Amniotic epithelial cell (primary cell): ENCODE measurements around the gene CPA3.

Experiments used
- DNase-seq: peaks from one replicate; pipeline ENCODE4 v3.0.0-alpha.2; 2010; ENCODE audit warnings: low read depth

CPA3 gene

DNA sequence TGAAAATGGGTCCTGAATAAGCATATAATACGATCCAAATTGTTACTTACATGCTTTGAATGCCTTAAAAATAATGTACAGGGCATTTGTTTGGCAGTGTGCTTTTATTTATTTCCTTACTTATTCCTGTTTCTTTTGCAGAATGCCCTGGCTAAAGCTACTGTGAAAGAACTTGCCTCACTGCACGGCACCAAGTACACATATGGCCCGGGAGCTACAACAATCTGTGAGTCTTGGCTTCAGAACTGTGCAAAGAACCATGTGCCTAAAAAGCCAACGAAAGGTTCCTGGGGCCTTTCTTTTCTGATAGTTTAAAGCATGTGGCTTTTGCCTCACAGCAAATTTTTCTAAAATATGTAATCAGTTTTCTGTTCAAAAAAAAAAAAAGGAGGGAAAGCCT lies 7.8 kb upstream of the CPA3 start:
- DNase-seq = no peak

DNA sequence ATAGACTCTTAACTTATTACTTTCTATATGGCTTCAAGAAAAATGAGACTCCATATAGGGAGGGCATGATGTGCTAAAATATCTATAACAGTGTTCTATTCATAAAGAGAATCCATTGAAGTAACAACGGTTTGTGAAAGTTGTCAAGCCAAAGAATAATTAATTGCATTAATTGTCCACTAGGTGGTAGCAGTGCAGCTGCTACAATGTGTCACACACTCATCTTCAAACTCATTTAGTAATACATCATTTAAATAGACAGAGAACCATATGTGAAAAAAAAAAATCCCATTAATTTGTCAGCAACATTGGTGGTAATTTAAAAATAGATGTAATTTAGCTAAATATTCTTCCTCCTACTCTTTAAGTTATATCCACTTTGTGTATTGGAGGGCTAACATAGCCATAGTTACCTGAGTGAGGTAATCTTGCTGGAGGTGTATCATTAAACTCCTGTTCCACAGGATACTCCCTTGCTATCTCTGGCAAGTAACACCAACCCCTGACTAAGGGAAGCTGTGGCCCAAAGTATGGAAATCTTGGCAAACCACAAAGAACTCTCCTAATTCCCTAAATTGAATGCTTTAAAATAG lies 3.7 kb upstream of the CPA3 start:
- DNase-seq = peak; percentile 49

DNA sequence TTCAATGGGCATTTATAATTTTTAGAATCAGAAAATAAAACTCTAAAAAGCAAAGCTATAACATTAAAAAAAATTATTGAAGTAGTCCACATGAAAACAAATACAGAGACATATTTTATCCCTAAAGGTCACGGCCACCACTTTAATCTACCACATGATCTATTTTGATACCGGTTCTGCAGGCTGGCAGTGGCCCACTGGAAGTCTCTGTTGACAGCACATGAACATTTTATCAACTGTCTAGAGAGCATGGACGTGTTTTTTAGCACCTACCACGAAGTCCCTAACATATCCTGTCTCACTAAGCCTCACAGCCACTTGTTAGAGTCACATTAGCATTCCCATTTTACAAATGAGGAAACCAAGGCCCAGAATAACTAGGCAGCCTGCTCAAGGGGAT lies 1.8 kb upstream of the CPA3 start:
- DNase-seq = no peak

DNA sequence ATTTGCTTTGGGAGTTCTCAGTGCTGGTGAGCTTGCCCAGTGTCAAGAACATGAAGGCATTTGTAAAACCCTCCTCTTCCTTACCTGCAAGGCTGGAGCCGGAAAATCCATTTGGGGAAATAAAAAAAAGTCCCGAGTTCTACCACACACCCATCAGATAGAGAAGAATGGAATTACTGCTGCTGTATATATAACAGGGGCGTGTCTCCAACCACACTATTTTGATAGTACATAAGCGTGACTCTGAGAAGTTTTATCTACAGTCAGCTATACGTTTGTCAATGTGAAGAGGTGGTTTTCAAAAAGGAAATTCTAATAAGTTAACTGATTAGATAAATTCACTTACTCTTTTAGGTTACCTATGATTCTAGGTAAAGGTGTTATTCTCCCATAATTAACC lies 1.3 kb upstream of the CPA3 start:
- no peak for DNase-seq

DNA sequence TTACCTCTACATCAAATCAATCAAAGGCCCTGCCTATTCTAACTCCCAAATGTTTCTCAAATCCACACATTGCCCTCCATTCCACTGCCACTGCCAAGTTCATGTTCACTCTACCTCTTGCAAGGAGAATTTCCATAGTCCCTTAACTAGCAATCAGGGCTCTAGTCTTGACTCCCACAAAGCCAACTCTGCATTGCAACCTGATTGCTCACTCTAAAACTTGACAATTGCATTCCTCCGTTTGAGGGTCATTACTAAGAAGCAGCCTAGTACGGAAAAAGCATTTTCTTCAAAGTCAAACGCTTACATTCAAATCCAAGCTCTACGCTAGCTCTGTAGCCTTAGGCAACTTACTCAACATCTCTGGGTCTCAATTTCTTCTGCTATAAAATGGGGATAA lies 1.2 kb downstream of the CPA3 start:
- DNase-seq = peak; percentile 84

DNA sequence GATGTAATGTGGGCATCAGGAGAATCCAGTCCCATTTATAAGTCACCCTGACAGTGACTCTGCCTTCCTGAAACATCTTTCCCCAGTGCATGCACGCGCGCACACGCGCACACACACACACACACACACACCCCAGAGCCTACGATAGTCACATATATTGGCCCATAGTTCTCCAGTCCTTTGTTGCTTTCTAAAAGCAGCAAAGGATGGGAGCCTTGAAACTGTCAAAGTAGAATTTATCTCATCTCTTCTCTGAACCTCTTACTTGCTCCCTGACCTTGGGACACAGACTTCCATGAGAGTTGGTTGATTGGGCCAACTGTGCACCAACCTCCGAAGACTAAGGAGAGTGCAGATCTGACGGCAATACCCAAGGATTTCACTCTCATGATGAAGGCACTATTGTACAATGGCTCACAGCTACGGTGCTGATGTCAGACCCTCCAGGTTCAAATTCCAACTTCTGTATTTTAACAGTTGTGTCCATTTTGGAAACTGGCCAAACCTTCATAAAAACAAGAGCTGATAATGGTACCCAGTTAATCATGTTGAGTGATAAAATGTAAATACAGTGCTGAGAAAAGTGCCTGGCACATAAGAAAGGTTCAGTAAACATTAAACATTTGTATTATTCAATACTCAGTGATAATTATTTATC lies 8.3 kb downstream of the CPA3 start:
- peak; percentile 11 for DNase-seq

DNA sequence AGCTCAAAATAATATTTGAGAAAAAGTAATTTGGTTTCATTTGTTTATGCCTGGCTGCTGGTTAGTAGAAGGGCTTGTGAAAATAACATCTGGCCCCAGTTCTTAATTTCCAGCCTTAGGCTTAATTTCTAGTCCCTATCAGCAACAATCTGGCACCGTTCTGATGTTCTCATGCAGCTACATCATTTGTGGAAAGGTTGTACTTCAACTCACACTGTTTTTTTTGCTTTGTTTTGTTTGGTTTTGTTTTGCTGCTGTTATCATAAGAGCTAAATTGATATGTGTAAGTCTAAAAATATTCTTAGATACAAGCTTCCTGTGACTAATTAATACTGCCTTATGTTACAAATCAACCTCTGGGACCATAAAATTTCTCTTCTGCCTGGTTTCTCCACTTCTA lies 8.9 kb downstream of the CPA3 start:
- DNase-seq = no peak

DNA sequence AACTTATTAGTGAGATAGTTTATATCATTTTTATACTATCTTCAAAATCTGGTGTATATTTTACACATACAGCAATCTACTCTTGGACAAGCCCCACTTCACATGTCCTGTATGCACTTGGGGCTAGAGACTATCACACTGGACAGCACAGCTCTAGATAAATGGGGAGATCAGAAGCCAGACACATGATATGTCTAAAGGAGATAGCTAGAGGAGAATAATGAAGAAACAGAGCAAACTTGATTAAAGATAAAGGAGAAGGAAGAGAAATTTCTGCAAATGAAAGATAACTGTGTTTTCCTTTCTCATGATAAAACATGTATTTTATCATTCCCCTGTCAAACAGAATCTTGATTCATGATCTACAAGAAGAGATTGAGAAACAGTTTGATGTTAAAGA lies 13.0 kb downstream of the CPA3 start:
- peak; percentile 44 for DNase-seq

DNA sequence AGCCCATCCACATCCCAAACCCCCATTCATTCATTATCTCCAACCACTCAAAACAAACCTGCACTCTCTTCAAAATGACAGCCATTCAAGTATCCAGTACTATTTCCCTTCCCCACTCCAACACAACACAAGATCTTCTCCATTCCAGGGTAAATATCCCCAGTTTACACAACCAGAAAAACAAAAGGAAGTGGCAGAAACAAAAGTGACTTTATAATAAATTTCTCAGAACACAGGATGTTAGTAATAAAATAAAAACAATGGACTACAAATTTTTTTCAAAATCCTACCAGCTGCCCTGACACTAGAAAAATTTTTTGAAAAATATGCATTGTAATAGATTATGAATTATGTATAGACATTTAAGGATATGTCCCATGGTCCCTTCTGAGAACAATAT lies 14.2 kb downstream of the CPA3 start:
- DNase-seq = no peak

DNA sequence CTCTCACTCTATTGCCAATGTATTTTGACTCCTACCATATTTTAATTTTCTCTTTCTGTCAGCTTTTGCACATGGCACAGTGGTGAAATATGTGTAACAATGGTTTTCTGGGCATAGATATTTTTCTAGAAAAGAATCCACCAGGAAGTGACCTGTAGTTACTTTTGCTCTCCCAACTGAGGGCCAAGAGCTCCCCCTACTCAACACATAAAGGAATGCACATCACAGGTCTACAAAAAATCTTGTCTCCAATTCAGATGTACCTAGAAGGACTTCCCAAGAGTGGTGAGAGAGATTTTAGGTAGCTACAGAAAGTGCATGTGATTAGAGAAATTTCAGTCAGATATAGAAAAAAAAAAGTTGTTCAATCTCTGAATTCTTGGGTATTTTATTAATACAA lies 15.6 kb downstream of the CPA3 start:
- peak; percentile 12 for DNase-seq

DNA sequence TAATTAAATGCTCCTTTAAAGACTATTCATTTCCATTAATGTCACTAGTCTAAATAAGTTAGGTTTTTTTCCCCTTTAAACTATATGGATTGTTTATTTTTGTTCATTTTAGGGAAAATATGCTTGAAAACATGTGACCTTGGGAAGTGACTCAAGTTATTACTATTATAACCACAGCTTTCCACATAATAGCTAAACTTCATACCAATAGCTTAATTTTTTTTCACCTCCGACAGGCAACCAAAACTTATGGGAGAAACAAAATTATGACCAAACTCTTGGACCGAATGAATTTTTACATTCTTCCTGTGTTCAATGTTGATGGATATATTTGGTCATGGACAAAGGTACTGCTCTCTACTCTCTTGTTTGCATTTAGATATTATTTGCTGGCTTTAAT lies 16.2 kb downstream of the CPA3 start:
- DNase-seq = peak; percentile 42

DNA sequence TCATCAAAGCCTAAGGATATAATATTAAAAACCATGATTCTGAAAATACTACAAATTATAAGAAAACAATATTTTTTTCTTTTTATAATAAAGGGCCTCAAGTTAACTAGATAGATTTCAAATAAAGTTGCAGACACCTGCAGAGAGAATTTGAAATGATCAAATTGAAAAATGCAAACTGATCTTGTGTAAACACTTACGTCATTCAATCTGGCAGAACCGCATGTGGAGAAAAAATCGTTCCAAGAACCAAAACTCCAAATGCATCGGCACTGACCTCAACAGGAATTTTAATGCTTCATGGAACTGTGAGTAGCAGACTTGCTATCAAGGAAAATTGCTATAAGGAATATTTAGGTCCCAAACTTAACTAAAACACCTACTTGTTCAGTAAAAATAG lies 17.2 kb downstream of the CPA3 start:
- peak; percentile 49 for DNase-seq

DNA sequence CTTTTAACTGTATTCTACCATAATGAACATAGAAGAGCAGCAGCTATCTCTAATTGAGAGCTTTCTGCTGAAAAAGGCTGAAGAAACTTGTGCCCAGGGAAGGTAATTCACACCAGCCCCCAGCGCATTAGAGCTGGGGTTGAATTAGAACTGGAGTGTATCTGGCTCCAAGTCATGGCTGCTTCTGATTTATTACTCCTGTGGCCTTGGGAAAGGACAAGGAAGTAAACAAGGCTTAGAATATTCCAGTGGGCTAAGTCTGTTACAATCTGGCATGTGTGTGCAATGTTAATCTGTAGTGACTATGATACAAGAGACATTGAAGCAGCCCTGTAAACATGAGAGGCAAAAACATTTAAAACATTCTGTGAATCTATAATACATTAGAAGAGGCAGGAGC lies 18.1 kb downstream of the CPA3 start:
- peak; percentile 64 for DNase-seq

DNA sequence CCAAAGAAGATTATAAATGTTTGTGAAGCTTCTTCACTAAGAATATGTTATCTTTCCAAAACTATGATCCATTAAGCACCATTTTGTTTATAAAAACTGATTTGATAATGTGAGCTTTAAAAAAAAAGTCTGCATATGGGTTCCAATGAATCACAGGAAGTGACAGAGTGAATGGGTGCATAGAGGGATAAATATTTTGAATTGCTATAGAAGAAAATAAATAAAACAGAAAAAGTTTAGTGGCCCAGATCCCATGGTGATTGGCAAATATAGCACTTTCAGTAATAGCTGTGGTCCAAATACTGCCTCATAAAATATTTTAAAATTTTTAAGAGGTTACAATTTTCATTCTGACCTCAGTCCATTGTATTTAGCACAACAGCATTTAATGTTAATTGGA lies 19.2 kb downstream of the CPA3 start:
- DNase-seq = no peak

DNA sequence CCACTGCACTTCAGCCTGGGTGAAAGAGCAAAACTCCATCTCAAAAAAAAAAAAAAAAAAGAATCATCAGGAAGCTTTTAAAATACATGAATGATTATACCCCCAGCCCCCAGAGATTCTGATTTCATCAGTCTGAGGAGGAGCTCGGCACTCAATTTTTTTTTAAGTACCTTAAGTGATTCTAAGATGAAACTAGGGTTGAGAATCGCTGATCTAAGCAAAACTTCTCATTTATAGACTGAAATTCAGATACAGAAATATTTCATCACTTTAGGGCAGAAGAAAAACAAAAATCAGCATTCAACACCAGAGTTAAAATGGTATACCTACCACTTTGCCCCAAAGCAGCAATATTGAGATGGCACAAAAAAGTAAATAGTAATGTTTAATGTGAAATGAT lies 24.7 kb downstream of the CPA3 start:
- DNase-seq = no peak

DNA sequence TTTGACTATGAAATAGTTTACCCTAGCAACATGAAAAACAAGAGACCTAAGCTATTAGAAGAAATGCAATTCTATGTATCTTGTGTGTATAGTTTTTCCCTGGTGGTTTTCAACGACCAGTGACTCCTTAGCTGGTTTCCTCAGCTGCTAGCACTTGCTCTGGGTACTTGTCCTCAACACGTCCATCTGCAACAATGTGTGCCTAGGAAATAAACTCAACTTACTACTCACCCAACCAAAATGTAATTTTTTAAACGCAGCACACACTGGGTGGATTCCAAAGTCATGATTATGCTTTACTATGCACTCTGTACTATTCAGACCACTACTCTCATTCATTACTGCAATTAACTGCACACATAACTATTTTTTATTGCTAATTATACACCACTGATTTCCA lies 31.0 kb downstream of the CPA3 start:
- DNase-seq = no peak

DNA sequence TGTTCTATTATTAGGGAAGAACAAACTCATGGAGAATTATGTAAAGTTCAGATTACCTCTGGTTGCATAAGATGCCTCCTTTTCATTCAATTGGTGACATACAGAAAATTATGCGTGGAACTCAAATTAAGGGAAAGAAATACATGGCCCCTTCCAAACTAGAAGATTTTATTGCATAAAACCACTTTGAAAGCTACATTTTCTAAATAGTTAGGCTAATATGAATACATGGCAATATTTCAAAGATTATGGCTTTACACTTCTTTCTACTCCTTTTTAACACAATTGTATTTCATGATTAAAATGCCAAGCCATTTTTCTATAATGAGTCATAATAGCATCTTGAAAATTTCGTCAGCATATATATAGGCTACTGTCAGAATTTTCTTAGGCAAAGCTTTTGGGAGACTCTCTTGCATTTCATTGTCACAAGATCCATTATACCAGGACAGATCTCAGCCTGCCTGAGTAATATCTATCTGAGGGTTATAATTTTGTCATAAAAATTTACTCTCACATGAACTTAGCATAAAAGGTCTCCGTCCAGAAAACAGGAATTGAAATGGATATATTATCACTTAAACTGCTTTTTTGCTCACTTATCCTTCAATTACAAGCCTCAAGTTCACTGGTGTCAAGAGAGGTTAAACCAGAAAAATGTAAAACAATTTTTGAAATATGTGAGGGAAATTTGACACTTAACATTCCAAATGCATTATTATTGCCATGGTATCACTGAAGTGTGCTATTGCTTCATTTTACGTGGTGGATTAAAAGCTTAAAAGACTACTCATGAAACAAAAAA lies 37.1 kb downstream of the CPA3 start:
- peak; percentile 69 for DNase-seq

DNA sequence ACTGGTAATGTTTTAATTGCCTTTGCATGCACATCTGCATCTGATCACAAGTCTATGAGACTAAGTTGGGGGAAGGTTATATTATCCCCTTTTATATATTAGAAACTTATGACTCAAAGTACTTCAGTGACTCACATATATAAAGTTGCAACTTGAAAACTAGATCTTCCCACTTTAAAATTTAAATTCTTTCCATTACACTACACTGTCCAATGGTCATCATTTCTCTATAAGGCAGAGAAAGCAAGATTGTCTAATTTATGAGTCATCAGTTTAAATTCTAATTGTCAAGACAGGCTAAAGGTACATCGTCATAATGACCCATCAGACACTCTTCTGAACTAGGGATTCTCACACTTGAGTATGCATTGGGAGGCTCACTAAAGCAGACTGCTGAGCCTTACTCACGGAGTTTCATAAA lies 37.9 kb downstream of the CPA3 start:
- DNase-seq = peak; percentile 1

DNA sequence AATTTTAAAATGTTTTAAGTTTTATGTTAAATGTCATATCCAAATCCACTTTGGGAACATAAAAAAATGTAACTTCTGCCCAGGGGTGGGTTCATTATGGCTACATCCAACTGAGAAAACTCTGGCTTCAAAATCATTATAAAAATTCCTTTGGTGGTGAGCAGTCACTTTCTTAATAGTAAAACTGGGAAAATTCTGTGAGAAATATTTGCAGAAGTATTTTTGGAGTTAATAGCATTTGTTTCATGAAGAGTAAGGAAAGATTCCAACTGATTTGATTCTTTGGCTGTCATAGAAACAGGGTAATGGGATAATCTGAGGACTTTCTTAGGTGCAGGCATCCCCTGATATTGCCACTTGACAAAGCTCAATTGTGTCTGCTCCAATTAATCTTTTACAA lies 38.8 kb downstream of the CPA3 start:
- DNase-seq = no peak

DNA sequence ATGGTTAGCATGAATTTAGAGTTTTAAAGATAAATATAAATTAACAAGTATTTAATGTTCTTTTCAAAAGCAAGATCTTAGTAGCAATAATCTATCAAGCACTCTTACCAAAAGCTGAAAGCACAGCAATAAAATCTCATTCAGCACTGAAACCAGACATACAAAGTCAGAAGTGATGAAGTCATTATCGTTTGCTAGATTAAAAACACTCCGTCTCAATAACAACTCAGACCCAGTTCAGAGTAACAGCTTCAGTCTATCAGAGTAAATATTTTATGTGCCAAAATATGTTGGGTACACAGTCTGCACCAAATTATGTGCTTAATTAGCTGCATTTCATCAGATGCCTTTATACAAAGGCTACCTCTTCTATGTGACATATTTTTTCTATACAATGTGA lies 41.6 kb downstream of the CPA3 start:
- no peak for DNase-seq

DNA sequence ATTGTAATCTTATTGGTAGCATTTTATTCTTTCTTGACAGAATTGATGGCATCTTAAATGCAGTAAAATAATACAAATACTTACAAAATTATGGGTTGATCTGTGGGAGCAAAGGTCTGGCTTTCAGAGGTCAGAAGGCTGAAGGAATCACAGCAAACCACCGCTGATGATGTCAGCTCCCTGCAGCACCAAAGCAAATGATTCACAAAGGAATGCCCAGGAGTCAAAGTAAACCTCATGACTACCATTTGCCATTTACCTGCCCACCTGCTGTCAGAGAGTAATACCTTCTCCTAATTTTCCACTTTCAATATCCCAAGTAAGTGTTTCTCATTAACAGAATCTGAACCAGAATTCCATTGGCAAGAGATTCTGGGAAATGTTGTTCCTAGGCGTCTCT lies 46.1 kb downstream of the CPA3 start:
- peak; percentile 24 for DNase-seq

DNA sequence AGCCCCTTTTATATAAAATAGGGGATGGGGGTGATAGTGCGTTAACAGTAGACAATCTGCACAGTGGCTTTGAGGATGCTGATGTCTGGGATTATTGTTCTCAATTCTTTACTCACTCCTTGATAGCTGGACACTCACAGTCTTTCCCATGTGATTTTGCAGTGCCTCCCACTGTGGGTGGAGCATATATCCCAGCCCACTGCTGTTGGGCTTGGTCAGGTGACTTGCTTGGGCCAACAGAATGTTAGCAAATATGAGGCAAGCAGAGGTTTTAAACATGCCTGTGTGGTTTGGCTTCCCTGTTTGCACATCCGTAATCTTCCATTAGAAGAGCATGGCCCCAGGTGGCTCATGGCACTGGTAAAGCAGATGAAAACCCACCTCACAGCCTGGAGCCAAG lies 46.5 kb downstream of the CPA3 start:
- peak; percentile 3 for DNase-seq

DNA sequence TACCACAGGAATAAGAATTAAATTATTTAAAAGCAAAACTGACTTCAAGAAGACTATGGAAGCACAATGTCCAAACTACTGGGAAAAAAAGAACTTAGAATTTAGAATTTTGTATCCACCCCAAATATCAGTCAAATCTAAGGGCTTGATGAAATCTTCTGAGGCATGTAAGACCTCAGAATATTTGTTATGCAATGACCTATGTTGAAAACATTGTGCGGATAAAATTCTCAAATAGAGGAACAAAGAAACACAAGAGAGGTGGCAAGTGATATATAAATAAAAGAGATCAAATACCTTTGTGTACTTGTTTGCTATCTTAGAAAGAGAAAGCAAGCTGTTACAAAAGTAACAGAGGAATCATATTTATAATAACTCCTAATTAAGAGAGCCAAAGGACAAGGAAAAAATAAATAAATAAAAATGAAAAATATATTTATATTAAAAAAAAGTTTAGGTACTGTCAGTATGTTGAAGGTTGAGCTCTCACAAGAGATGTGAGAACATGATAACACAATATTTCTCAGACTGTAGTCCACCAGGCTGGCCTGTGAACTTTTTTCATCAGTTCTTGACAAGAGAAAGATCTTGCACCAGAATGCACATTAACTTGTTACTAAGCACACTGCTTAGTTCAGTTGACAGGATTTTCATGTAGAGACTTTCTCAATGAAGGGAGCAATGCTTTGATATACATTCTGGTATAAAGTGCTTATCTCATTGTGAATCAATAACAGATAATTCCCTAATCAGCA lies 50.0 kb downstream of the CPA3 start:
- DNase-seq = peak; percentile 22
